IMR-90 (cell line): ENCODE results near the gene AKAP1. TPM values are rescaled to one million over a fixed set of nuclear protein-coding genes. Genes with fewer than 3 reads are reported as not detected.

ENCODE experiments used
- ATAC-seq: fragments of 200-7000 bp; cut with Tn5 transposase; 2 replicates; pipeline ENCODE4 v1.9.1; 2020; ENCODE audit warnings: low read depth, mild to moderate bottlenecking, moderate library complexity
- BruUV-seq: library from RNA; stranded (reverse); fragments of 400-500 nt; replicated peaks from 2 replicates; lab custom pipeline; 2021; lab: Mats Ljungman, UMichigan
- CTCF ChIA-PET: fragments of 300-600 bp; formaldehyde crosslinking; extraction: SDS; loops from one replicate; lab custom pipeline; 2021; ENCODE audit warnings: antibody characterized with exemption; lab: Yijun Ruan, JAX
- POLR2A ChIA-PET: fragments of 300-600 bp; sonication (Branson Sonifier 250); formaldehyde crosslinking; loops from one replicate; lab custom pipeline; 2022; ENCODE audit warnings: antibody characterized with exemption; ENCODE audit not compliant: unreplicated experiment; lab: Charles Lee
- DNase-seq: peaks from one replicate; pipeline ENCODE4 v3.0.0; 2013
- H2AFZ ChIP-seq: replicated peaks from 2 replicates; pipeline ENCODE3; 2013; ENCODE audit warnings: low read length, mild to moderate bottlenecking; ENCODE audit not compliant: poor library complexity
- H2AK5ac ChIP-seq: 2 replicates; pipeline ENCODE4 v1.6.1; 2013; ENCODE audit warnings: low read depth, low read length, inconsistent platforms
- H2AK9ac ChIP-seq: replicated peaks from 2 replicates; pipeline ENCODE3; 2013; ENCODE audit warnings: mild to moderate bottlenecking, low read depth, low read length, moderate library complexity; ENCODE audit not compliant: poor library complexity
- H2BK120ac ChIP-seq: 2 replicates; pipeline ENCODE4 v1.6.1; 2013; ENCODE audit warnings: low read depth, low read length, inconsistent platforms
- H2BK15ac ChIP-seq: 3 replicates; pipeline ENCODE4 v1.6.1; 2013; ENCODE audit warnings: low read depth, low read length, inconsistent platforms
- H2BK20ac ChIP-seq: 2 replicates; pipeline ENCODE4 v1.6.1; 2013; ENCODE audit warnings: low read depth, mild to moderate bottlenecking, inconsistent platforms, low read length, moderate library complexity
- H2BK5ac ChIP-seq: 2 replicates; pipeline ENCODE4 v1.6.1; 2013; ENCODE audit warnings: mild to moderate bottlenecking, low read depth, low read length, inconsistent platforms; ENCODE audit not compliant: poor library complexity, severe bottlenecking
- H3K14ac ChIP-seq: replicated peaks from 2 replicates; pipeline ENCODE4 v1.6.1; 2013; ENCODE audit warnings: low read depth, low read length, inconsistent platforms
- H3K18ac ChIP-seq: 2 replicates; pipeline ENCODE4 v1.6.1; 2013; ENCODE audit warnings: low read depth, low read length, control low read depth
- H3K23ac ChIP-seq: 2 replicates; pipeline ENCODE4 v1.6.1; 2013; ENCODE audit warnings: low read depth, low read length, inconsistent platforms
- H3K27ac ChIP-seq: 2 replicates; pipeline ENCODE4 v1.5.1; 2013; ENCODE audit warnings: mild to moderate bottlenecking, control low read depth, low read length; ENCODE audit not compliant: insufficient read depth
- H3K27me3 ChIP-seq: 2 replicates; pipeline ENCODE4 v1.6.1; 2013; ENCODE audit warnings: low read length; ENCODE audit not compliant: control insufficient read depth, insufficient read depth
- H3K36me3 ChIP-seq: 2 replicates; pipeline ENCODE4 v1.6.1; 2013; ENCODE audit warnings: low read length, mixed read lengths; ENCODE audit not compliant: control insufficient read depth, insufficient read depth
- H3K4ac ChIP-seq: 2 replicates; pipeline ENCODE4 v1.6.1; 2013; ENCODE audit warnings: low read depth, low read length, inconsistent platforms
- H3K4me1 ChIP-seq: 2 replicates; pipeline ENCODE4 v1.6.1; 2013; ENCODE audit warnings: low read length, mixed read lengths; ENCODE audit not compliant: control insufficient read depth, insufficient read depth
- H3K4me2 ChIP-seq: 2 replicates; pipeline ENCODE4 v1.6.1; 2013; ENCODE audit warnings: low read depth, mild to moderate bottlenecking, control low read depth, low read length, moderate library complexity
- H3K4me3 ChIP-seq: 2 replicates; pipeline ENCODE4 v1.5.1; 2013; ENCODE audit warnings: low read depth, mild to moderate bottlenecking, control low read depth, low read length, moderate library complexity; ENCODE audit not compliant: insufficient read depth
- H3K56ac ChIP-seq: 2 replicates; pipeline ENCODE4 v1.6.1; 2013; ENCODE audit warnings: low read length, inconsistent platforms; ENCODE audit not compliant: insufficient read depth; ENCODE audit errors: extremely low read depth
- H3K79me1 ChIP-seq, 2 experiments: 2 replicates each; pipeline ENCODE4 v1.6.1; 2013; ENCODE audit warnings: low read length in 2 of 2, inconsistent platforms in 1 of 2, low read depth in 1 of 2
- H3K9ac ChIP-seq: 2 replicates; pipeline ENCODE4 v1.6.1; 2013; ENCODE audit warnings: low read depth, low read length, control low read depth
- H3K9me1 ChIP-seq: 2 replicates; pipeline ENCODE4 v1.6.1; 2013; ENCODE audit warnings: low read length, inconsistent platforms; ENCODE audit not compliant: insufficient read depth
- H3K9me3 ChIP-seq: 2 replicates; pipeline ENCODE4 v1.6.1; 2013; ENCODE audit warnings: low read length; ENCODE audit not compliant: control insufficient read depth, insufficient read depth
- H4K20me1 ChIP-seq: 2 replicates; pipeline ENCODE4 v1.6.1; 2013; ENCODE audit warnings: low read length, inconsistent platforms; ENCODE audit not compliant: insufficient read depth
- H4K5ac ChIP-seq: 2 replicates; pipeline ENCODE4 v1.6.1; 2013; ENCODE audit warnings: mild to moderate bottlenecking, low read depth, low read length, control low read depth
- H4K8ac ChIP-seq, 2 experiments: 2 replicates each; pipeline ENCODE4 v1.6.1; 2013; ENCODE audit warnings: low read depth in 2 of 2, low read length in 2 of 2, control low read depth in 1 of 2, inconsistent platforms in 1 of 2
- H4K91ac ChIP-seq: 2 replicates; pipeline ENCODE4 v1.6.1; 2013; ENCODE audit warnings: low read depth, low read length, inconsistent platforms; ENCODE audit not compliant: insufficient read depth
- BHLHE40 ChIP-seq: fragments of 150-350 bp; IDR thresholded peaks from 2 replicates; pipeline ENCODE4 v1.6.1; 2016; ENCODE audit warnings: mild to moderate bottlenecking, low read depth, low read length
- CEBPB ChIP-seq: IDR thresholded peaks from 2 replicates; pipeline ENCODE4 v1.6.1; 2012; ENCODE audit warnings: low read depth, low read length, improper control_type of control experiment
- CHD1 ChIP-seq: IDR thresholded peaks from 2 replicates; pipeline ENCODE4 v1.6.1; 2012; ENCODE audit warnings: low read depth, low read length, improper control_type of control experiment
- FOS ChIP-seq: fragments of 150-350 bp; IDR thresholded peaks from 2 replicates; pipeline ENCODE4 v1.6.1; 2016; ENCODE audit warnings: low read depth, low read length
- MAFK ChIP-seq: IDR thresholded peaks from 2 replicates; pipeline ENCODE4 v1.6.1; 2012; ENCODE audit warnings: low read depth, low read length, improper control_type of control experiment
- MAZ ChIP-seq: IDR thresholded peaks from 2 replicates; pipeline ENCODE4 v1.6.1; 2012; ENCODE audit warnings: low read depth, mild to moderate bottlenecking, low read length, improper control_type of control experiment, moderate library complexity, borderline replicate concordance
- MXI1 ChIP-seq: IDR thresholded peaks from 2 replicates; pipeline ENCODE4 v1.6.1; 2012; ENCODE audit warnings: low read depth, mild to moderate bottlenecking, low read length, moderate library complexity, borderline replicate concordance
- NFE2L2 ChIP-seq: fragments of 150-350 bp; IDR thresholded peaks from 2 replicates; pipeline ENCODE4 v1.6.1; 2016; ENCODE audit warnings: low read depth, mild to moderate bottlenecking, low read length
- POLR2A ChIP-seq: IDR thresholded peaks from 2 replicates; pipeline ENCODE4 v1.6.1; 2012; ENCODE audit warnings: mild to moderate bottlenecking, low read depth, low read length
- RAD21 ChIP-seq: IDR thresholded peaks from 2 replicates; pipeline ENCODE4 v1.6.1; 2012; ENCODE audit warnings: low read length, improper control_type of control experiment
- RCOR1 ChIP-seq: IDR thresholded peaks from 2 replicates; pipeline ENCODE4 v1.6.1; 2012; ENCODE audit warnings: mild to moderate bottlenecking, low read length, improper control_type of control experiment; ENCODE audit not compliant: insufficient replicate concordance
- RFX5 ChIP-seq: IDR thresholded peaks from 2 replicates; pipeline ENCODE4 v1.8.0; 2012; ENCODE audit warnings: low read depth, mild to moderate bottlenecking, low read length, moderate library complexity
- SMC3 ChIP-seq: fragments of 150-350 bp; IDR thresholded peaks from 2 replicates; pipeline ENCODE4 v1.6.1; 2016; ENCODE audit warnings: low read depth, mild to moderate bottlenecking, antibody characterized with exemption, low read length, moderate library complexity
- WGBS, 2 experiments: methylation state at CpG; one replicate each; pipeline versions ENCODE4 v1.1.5 to v1.1.7; 2013; ENCODE audit warnings: missing lambda C conversion rate in 2 of 2; ENCODE audit not compliant: insufficient read length in 1 of 2; ENCODE audit errors: extremely low coverage in 2 of 2; 5-methylcytosine and 5-hydroxymethylcytosine counted together
- dilution Hi-C: fragments of 300-500 bp; cut with HindIII; formaldehyde crosslinking; loops from one replicate; pipeline ENCODE4 v1.14.3; 2018; ENCODE audit warnings: low sequenced_read_pairs; ENCODE audit not compliant: unreplicated experiment
- in situ Hi-C: fragments of 300-500 bp; cut with MboI; formaldehyde crosslinking; loops from 3 replicates; pipeline ENCODE4 v1.14.3; 2019; ENCODE audit warnings: low sequenced_read_pairs, inconsistent platforms, mixed read lengths
- intact Hi-C: fragments of 100-400 bp; cut with micrococcal nuclease; formaldehyde crosslinking; loops from 2 replicates; pipeline ENCODE4 v1.10.0; 2022
- polyA plus RNA-seq, 3 experiments: library from polyadenylated mRNA; depleted of rRNA; stranded (reverse); fragments of >200 nt; gene quantifications; 2 replicates each; pipeline ENCODE4 v1.2.3, GENCODE V29; 2012; ENCODE audit warnings: low replicate concordance in 1 of 3
- total RNA-seq: library from RNA; depleted of rRNA; stranded (reverse); fragments of >200 nt; gene quantifications from 2 replicates; pipeline ENCODE4 v1.2.3, GENCODE V29; 2012
- TF ChIP-seq, protein P1 (sequence below): fragments of 150-350 bp; IDR thresholded peaks from 2 replicates; pipeline ENCODE4 v1.6.1; 2016; ENCODE audit warnings: low read depth, mild to moderate bottlenecking, low read length, moderate library complexity, borderline replicate concordance
- TF ChIP-seq, protein P2 (sequence below): conservative IDR thresholded peaks from 2 replicates; pipeline ENCODE4 v1.5.1; 2012; ENCODE audit warnings: mild to moderate bottlenecking, low read depth, low read length, improper control_type of control experiment
- TF ChIP-seq, protein P3 (sequence below): fragments of 150-350 bp; IDR thresholded peaks from 2 replicates; pipeline ENCODE4 v1.6.1; 2017; ENCODE audit warnings: mild to moderate bottlenecking, antibody characterized with exemption, low read length, low read depth

The AKAP1 gene
- total and polyA plus RNA-seq, 2 of the 4 experiments (the other 2 are of a cell fraction), result 10.2 to 17.4 TPM

DNA sequence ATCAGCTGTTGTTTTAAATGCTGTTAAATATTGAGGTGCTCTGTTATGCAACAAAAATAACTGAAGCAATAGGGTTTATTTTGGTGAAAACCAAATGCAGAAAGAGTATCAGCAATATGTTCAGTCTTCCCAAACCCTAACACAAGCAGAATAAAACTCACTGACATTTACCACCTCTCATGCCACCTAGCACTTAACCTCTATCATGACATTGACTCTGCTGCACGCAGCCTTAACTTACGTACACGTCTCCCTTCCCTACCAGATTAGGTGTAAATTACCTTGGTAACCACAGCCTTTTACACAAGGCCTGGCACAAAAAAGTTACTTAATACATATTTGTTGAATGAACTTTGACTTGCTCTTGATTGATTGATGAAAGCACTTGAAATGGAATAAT, 9.9 kb upstream of the AKAP1 start:
- no peak overlapping the region for H3K56ac ChIP-seq
- no peak overlapping the region for H3K18ac ChIP-seq
- H3K4me3 ChIP-seq, result no peak overlapping the region
- ATAC-seq (no peak), DNase-seq (no peak)
- dilution Hi-C loops, result no loop called here
- POLR2A ChIA-PET, result interaction anchor here (0.5 to 0.6 kb wide), 2 partner anchors 9 to 20 kb away, joined by 3 read pairs; no protein-coding TSS in a partner anchor
- no peaks in the 10 kb centered on the region for H3K9me1 ChIP-seq
- TF ChIP-seq CEBPB, result no peak
- TF ChIP-seq, protein P1, sequence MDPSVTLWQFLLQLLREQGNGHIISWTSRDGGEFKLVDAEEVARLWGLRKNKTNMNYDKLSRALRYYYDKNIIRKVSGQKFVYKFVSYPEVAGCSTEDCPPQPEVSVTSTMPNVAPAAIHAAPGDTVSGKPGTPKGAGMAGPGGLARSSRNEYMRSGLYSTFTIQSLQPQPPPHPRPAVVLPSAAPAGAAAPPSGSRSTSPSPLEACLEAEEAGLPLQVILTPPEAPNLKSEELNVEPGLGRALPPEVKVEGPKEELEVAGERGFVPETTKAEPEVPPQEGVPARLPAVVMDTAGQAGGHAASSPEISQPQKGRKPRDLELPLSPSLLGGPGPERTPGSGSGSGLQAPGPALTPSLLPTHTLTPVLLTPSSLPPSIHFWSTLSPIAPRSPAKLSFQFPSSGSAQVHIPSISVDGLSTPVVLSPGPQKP, result no peak
- TF ChIP-seq CHD1, result no peak
- TF ChIP-seq MXI1, result no peak
- TF ChIP-seq RCOR1, result no peak
- TF ChIP-seq MAFK, result no peak
- TF ChIP-seq FOS, result no peak
- no peak for TF ChIP-seq RAD21
- TF ChIP-seq, protein P2, sequence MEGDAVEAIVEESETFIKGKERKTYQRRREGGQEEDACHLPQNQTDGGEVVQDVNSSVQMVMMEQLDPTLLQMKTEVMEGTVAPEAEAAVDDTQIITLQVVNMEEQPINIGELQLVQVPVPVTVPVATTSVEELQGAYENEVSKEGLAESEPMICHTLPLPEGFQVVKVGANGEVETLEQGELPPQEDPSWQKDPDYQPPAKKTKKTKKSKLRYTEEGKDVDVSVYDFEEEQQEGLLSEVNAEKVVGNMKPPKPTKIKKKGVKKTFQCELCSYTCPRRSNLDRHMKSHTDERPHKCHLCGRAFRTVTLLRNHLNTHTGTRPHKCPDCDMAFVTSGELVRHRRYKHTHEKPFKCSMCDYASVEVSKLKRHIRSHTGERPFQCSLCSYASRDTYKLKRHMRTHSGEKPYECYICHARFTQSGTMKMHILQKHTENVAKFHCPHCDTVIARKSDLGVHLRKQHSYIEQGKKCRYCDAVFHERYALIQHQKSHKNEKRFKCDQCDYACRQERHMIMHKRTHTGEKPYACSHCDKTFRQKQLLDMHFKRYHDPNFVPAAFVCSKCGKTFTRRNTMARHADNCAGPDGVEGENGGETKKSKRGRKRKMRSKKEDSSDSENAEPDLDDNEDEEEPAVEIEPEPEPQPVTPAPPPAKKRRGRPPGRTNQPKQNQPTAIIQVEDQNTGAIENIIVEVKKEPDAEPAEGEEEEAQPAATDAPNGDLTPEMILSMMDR, result no peak
- no peak for TF ChIP-seq RFX5
- no peak for TF ChIP-seq SMC3
- TF ChIP-seq NFE2L2, result no peak
- TF ChIP-seq MAZ, result no peak
- TF ChIP-seq POLR2A, result no peak
- TF ChIP-seq BHLHE40, result no peak
- TF ChIP-seq, protein P3, sequence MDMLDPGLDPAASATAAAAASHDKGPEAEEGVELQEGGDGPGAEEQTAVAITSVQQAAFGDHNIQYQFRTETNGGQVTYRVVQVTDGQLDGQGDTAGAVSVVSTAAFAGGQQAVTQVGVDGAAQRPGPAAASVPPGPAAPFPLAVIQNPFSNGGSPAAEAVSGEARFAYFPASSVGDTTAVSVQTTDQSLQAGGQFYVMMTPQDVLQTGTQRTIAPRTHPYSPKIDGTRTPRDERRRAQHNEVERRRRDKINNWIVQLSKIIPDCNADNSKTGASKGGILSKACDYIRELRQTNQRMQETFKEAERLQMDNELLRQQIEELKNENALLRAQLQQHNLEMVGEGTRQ, result no peak
- H3K79me1 ChIP-seq, result no peaks in the 10 kb centered on the region
- H4K91ac ChIP-seq, result no peak overlapping the region
- no peak overlapping the region for H4K5ac ChIP-seq
- no peak overlapping the region for H3K9ac ChIP-seq
- CTCF ChIA-PET, result no interaction called here
- no peaks in the 10 kb centered on the region for H3K4me1 ChIP-seq
- no peak overlapping the region for H4K8ac ChIP-seq
- H2AK5ac ChIP-seq, result no peak overlapping the region
- no peak overlapping the region for H3K4me2 ChIP-seq
- H3K36me3 ChIP-seq, result no peaks in the 10 kb centered on the region
- no peak overlapping the region for H2BK20ac ChIP-seq
- intact Hi-C loops, result no loop called here
- H3K9me3 ChIP-seq, result no peaks in the 10 kb centered on the region
- in situ Hi-C loops, result no loop called here
- peaks cover 7% of the 10 kb centered on the region for H3K27me3 ChIP-seq
- H2BK120ac ChIP-seq, result no peak overlapping the region
- no peaks in the 10 kb centered on the region for H4K20me1 ChIP-seq
- no TSS peak for BruUV-seq
- no peak overlapping the region for H3K27ac ChIP-seq
- no peak overlapping the region for H3K4ac ChIP-seq
- no peak overlapping the region for H3K23ac ChIP-seq
- no peak overlapping the region for H2BK15ac ChIP-seq
- H2AFZ ChIP-seq, result no peak overlapping the region
- no peak overlapping the region for H2AK9ac ChIP-seq
- no peak overlapping the region for H2BK5ac ChIP-seq
- no CpG with 5 or more reads among the region's 3 CpGs for WGBS, 2 experiments
- no peak overlapping the region for H3K14ac ChIP-seq
